Activated T-helper 17 cell treated with anti-CD3 and anti-CD28 coated beads, Interleukin-2, amount 50 U/mL, for 72 hours (primary cell): Measurements from ENCODE around the gene ECHDC1. TPM values are rescaled to one million over a fixed set of nuclear protein-coding genes. Genes with fewer than 3 reads are reported as not detected.

Source experiments
- ATAC-seq: fragments of 150-1000 bp; cut with Tn5 transposase; replicated peaks from 2 replicates; pipeline ENCODE4 v1.10.0; 2021; ENCODE audit warnings: mild to moderate bottlenecking, moderate library complexity
- H3K27ac Mint-ChIP-seq: one replicate; pipeline ENCODE4 v1.8.0; 2022; ENCODE audit warnings: mixed read lengths
- H3K27me3 Mint-ChIP-seq: one replicate; pipeline ENCODE4 v1.8.0; 2022; ENCODE audit warnings: mixed read lengths
- H3K36me3 Mint-ChIP-seq: one replicate; pipeline ENCODE4 v1.8.0; 2022; ENCODE audit warnings: low read depth, mild to moderate bottlenecking, mixed read lengths
- H3K4me1 Mint-ChIP-seq: one replicate; pipeline ENCODE4 v1.8.0; 2022; ENCODE audit warnings: mixed read lengths
- H3K4me3 Mint-ChIP-seq: one replicate; pipeline ENCODE4 v1.8.0; 2022; ENCODE audit warnings: mild to moderate bottlenecking, mixed read lengths
- H3K9me3 Mint-ChIP-seq: one replicate; pipeline ENCODE4 v1.8.0; 2022; ENCODE audit warnings: mixed read lengths
- total RNA-seq, 2 donors: library from RNA; stranded (reverse); gene quantifications; one replicate each; pipeline ENCODE4 v1.2.3, GENCODE V29; 2022

Gene ECHDC1
- total RNA-seq, 2 donors from 2014 or later = 34.9 to 67.7 TPM

GRCh38 chr6:127282184-127282583, 61.2 kb downstream of the ECHDC1 start:
- Mint-ChIP-seq H3K4me3 (no peak overlapping the region), H3K27ac (no peak overlapping the region), H3K9me3 (no peaks in the 10 kb centered on the region), H3K4me1 (peaks cover 9% of the 10 kb centered on the region), H3K27me3 (no peaks in the 10 kb centered on the region), H3K36me3 (peaks cover 66% of the 10 kb centered on the region)
- no peak for ATAC-seq

GRCh38 chr6:127279815-127280214, 63.6 kb downstream of the ECHDC1 start:
- H3K27ac Mint-ChIP-seq = peak overlapping the region; percentile 56
- no peak overlapping the region for H3K4me3 Mint-ChIP-seq
- peaks cover 43% of the 10 kb centered on the region for H3K36me3 Mint-ChIP-seq
- peaks cover 4% of the 10 kb centered on the region for H3K4me1 Mint-ChIP-seq
- no peak for ATAC-seq
- H3K27me3 Mint-ChIP-seq = no peaks in the 10 kb centered on the region
- no peaks in the 10 kb centered on the region for H3K9me3 Mint-ChIP-seq

GRCh38 chr6:127277878-127278843, 65.2 kb downstream of the ECHDC1 start:
- peaks cover 26% of the 10 kb centered on the region for H3K36me3 Mint-ChIP-seq
- H3K4me1 Mint-ChIP-seq = peaks cover 4% of the 10 kb centered on the region
- no peaks in the 10 kb centered on the region for H3K27me3 Mint-ChIP-seq
- no peak for ATAC-seq
- no peak overlapping the region for H3K4me3 Mint-ChIP-seq
- H3K9me3 Mint-ChIP-seq = no peaks in the 10 kb centered on the region
- H3K27ac Mint-ChIP-seq = no peak overlapping the region

- no peak for ATAC-seq
- H3K4me3 Mint-ChIP-seq = no peak overlapping the region
- peaks cover 10% of the 10 kb centered on the region for H3K4me1 Mint-ChIP-seq
- peaks cover 8% of the 10 kb centered on the region for H3K36me3 Mint-ChIP-seq
- no peak overlapping the region for H3K27ac Mint-ChIP-seq
- no peaks in the 10 kb centered on the region for H3K27me3 Mint-ChIP-seq
- H3K9me3 Mint-ChIP-seq = no peaks in the 10 kb centered on the region
These were observed 67.1 kb downstream of the ECHDC1 start for GRCh38 chr6:127276331-127276730.

- Mint-ChIP-seq H3K27ac (no peak overlapping the region), H3K9me3 (no peaks in the 10 kb centered on the region), H3K4me1 (peaks cover 16% of the 10 kb centered on the region), H3K4me3 (no peak overlapping the region), H3K27me3 (no peaks in the 10 kb centered on the region), H3K36me3 (no peaks in the 10 kb centered on the region)
- no peak for ATAC-seq
These were observed 69.9 kb downstream of the ECHDC1 start for GRCh38 chr6:127273499-127273898.

GRCh38 chr6:127272576-127272975, 70.8 kb downstream of the ECHDC1 start:
- Mint-ChIP-seq H3K27ac (no peak overlapping the region), H3K27me3 (no peaks in the 10 kb centered on the region), H3K9me3 (no peaks in the 10 kb centered on the region), H3K4me3 (no peak overlapping the region), H3K4me1 (peaks cover 20% of the 10 kb centered on the region), H3K36me3 (peaks cover 2% of the 10 kb centered on the region)
- ATAC-seq = no peak

- peak; percentile 1 for ATAC-seq
- H3K27me3 Mint-ChIP-seq = no peaks in the 10 kb centered on the region
- no peaks in the 10 kb centered on the region for H3K9me3 Mint-ChIP-seq
- H3K4me3 Mint-ChIP-seq = peak overlapping the region; percentile 95
- H3K36me3 Mint-ChIP-seq = peaks cover 11% of the 10 kb centered on the region
- peak overlapping the region; percentile 96 for H3K27ac Mint-ChIP-seq
- H3K4me1 Mint-ChIP-seq = peaks cover 20% of the 10 kb centered on the region
These were observed 75.5 kb downstream of the ECHDC1 start for GRCh38 chr6:127267646-127268625.

- no peaks in the 10 kb centered on the region for H3K9me3 Mint-ChIP-seq
- peak overlapping the region; percentile 96 for H3K27ac Mint-ChIP-seq
- H3K27me3 Mint-ChIP-seq = no peaks in the 10 kb centered on the region
- H3K36me3 Mint-ChIP-seq = peaks cover 11% of the 10 kb centered on the region
- H3K4me1 Mint-ChIP-seq = peaks cover 16% of the 10 kb centered on the region
- H3K4me3 Mint-ChIP-seq = peak overlapping the region; percentile 95
- ATAC-seq = peak; percentile 74
These were observed 76.3 kb downstream of the ECHDC1 start for GRCh38 chr6:127266892-127267645.

GRCh38 chr6:127266178-127266891, 77.1 kb downstream of the ECHDC1 start, which contains the start of gene RNF146:
Gene RNF146, plus strand, starts transcription at chr6:127266864. Its CDS starts 13,475 bp downstream, at chr6:127280339.
- no peaks in the 10 kb centered on the region for H3K27me3 Mint-ChIP-seq
- peaks cover 11% of the 10 kb centered on the region for H3K36me3 Mint-ChIP-seq
- H3K9me3 Mint-ChIP-seq = no peaks in the 10 kb centered on the region
- H3K4me3 Mint-ChIP-seq = peak within 1 kb of the TSS; percentile 95
- peak; percentile 80 for ATAC-seq
- peaks cover 14% of the 10 kb centered on the region for H3K4me1 Mint-ChIP-seq
- peak within 1 kb of the TSS; percentile 96 for H3K27ac Mint-ChIP-seq

GRCh38 chr6:127263481-127263880, 79.9 kb downstream of the ECHDC1 start:
- no peak for ATAC-seq
- peaks cover 3% of the 10 kb centered on the region for H3K4me1 Mint-ChIP-seq
- H3K27me3 Mint-ChIP-seq = no peaks in the 10 kb centered on the region
- H3K36me3 Mint-ChIP-seq = peaks cover 11% of the 10 kb centered on the region
- no peaks in the 10 kb centered on the region for H3K9me3 Mint-ChIP-seq
- no peak overlapping the region for H3K27ac Mint-ChIP-seq
- no peak overlapping the region for H3K4me3 Mint-ChIP-seq

- no peak overlapping the region for H3K27ac Mint-ChIP-seq
- no peaks in the 10 kb centered on the region for H3K27me3 Mint-ChIP-seq
- H3K4me3 Mint-ChIP-seq = no peak overlapping the region
- peaks cover 11% of the 10 kb centered on the region for H3K36me3 Mint-ChIP-seq
- H3K9me3 Mint-ChIP-seq = no peaks in the 10 kb centered on the region
- no peaks in the 10 kb centered on the region for H3K4me1 Mint-ChIP-seq
- ATAC-seq = no peak
These were observed 80.5 kb downstream of the ECHDC1 start for GRCh38 chr6:127262896-127263295.

GRCh38 chr6:127255286-127255685, 88.1 kb downstream of the ECHDC1 start:
- no peak for ATAC-seq
- Mint-ChIP-seq H3K9me3 (no peaks in the 10 kb centered on the region), H3K4me3 (no peak overlapping the region), H3K4me1 (no peaks in the 10 kb centered on the region), H3K27ac (no peak overlapping the region), H3K27me3 (peaks cover 9% of the 10 kb centered on the region), H3K36me3 (no peaks in the 10 kb centered on the region)

GRCh38 chr6:127249621-127250020, 93.8 kb downstream of the ECHDC1 start:
- Mint-ChIP-seq H3K4me1 (no peaks in the 10 kb centered on the region), H3K27me3 (peaks cover 16% of the 10 kb centered on the region), H3K36me3 (no peaks in the 10 kb centered on the region), H3K27ac (no peak overlapping the region), H3K9me3 (no peaks in the 10 kb centered on the region), H3K4me3 (no peak overlapping the region)
- no peak for ATAC-seq
